Suppressor macrophage (primary cell): ENCODE measurements around the gene UQCRC2.
"Not testable (repeated sequence)": the region's sequence is repeated elsewhere in the genome, so short reads cannot be mapped to it uniquely, and the experiment has no call there.

ENCODE experiments used
- DNase-seq, 4 experiments: peaks; one replicate each; pipeline ENCODE4 v3.0.0-alpha.2; 2020 to 2022

Gene UQCRC2

GRCh38 chr16:22012241-22012640 lies 59.1 kb downstream of the UQCRC2 start:
- DNase-seq, result no peak

GRCh38 chr16:22013486-22013885 lies 60.3 kb downstream of the UQCRC2 start:
- DNase-seq, result no peak

GRCh38 chr16:22014271-22014873 lies 61.2 kb downstream of the UQCRC2 start:
- DNase-seq, result no peak

GRCh38 chr16:22016927-22017326 lies 63.8 kb downstream of the UQCRC2 start:
- peak in 1 of 4 experiments; percentile 38 for DNase-seq

- no peak for DNase-seq
Observed at GRCh38 chr16:22018559-22018958, 65.4 kb downstream of the UQCRC2 start.

- DNase-seq, result no peak
Observed at GRCh38 chr16:22022151-22022550, 69.0 kb downstream of the UQCRC2 start.

- DNase-seq, result no peak
Observed at GRCh38 chr16:22023505-22023904, 70.3 kb downstream of the UQCRC2 start.

- not testable (repeated sequence) for DNase-seq
Observed at GRCh38 chr16:22024785-22025184, 71.6 kb downstream of the UQCRC2 start.

- no peak for DNase-seq
Observed at GRCh38 chr16:22027633-22028032, 74.5 kb downstream of the UQCRC2 start.

- DNase-seq, result no peak
Observed at GRCh38 chr16:22029632-22030031, 76.5 kb downstream of the UQCRC2 start.

GRCh38 chr16:22030087-22030812 lies 77.1 kb downstream of the UQCRC2 start:
- no peak for DNase-seq

- DNase-seq, result no peak
Observed at GRCh38 chr16:22031483-22032083, 78.4 kb downstream of the UQCRC2 start.
